Endometrial microvascular endothelial cells (primary cell): Measurements from ENCODE around the gene PTPRG. TPM values are rescaled to one million over a fixed set of nuclear protein-coding genes. Genes with fewer than 3 reads are reported as not detected.

Experiments
- in situ Hi-C: cut with HindIII; loops from 2 replicates; pipeline ENCODE4 v1.10.0; 2017; ENCODE audit warnings: low sequenced_read_pairs, low pct_unique_long_range_greater_than_20kb; ENCODE audit errors: inconsistent ontology term
- total RNA-seq: library from RNA; depleted of rRNA; stranded (reverse); fragments of >200 nt; gene quantifications from one replicate; pipeline ENCODE4 v1.2.3, GENCODE V29; 2015; ENCODE audit errors: inconsistent ontology term

PTPRG gene
- total RNA-seq, 1 donor from 2014 or later: 13.1 TPM

GRCh38 chr3:61765157-61765876 is 203.9 kb downstream of the PTPRG start:
- in situ Hi-C loops: no loop called here

- in situ Hi-C loops: no loop called here
Measured at GRCh38 chr3:61768284-61769037, 207.1 kb downstream of the PTPRG start.

DNA sequence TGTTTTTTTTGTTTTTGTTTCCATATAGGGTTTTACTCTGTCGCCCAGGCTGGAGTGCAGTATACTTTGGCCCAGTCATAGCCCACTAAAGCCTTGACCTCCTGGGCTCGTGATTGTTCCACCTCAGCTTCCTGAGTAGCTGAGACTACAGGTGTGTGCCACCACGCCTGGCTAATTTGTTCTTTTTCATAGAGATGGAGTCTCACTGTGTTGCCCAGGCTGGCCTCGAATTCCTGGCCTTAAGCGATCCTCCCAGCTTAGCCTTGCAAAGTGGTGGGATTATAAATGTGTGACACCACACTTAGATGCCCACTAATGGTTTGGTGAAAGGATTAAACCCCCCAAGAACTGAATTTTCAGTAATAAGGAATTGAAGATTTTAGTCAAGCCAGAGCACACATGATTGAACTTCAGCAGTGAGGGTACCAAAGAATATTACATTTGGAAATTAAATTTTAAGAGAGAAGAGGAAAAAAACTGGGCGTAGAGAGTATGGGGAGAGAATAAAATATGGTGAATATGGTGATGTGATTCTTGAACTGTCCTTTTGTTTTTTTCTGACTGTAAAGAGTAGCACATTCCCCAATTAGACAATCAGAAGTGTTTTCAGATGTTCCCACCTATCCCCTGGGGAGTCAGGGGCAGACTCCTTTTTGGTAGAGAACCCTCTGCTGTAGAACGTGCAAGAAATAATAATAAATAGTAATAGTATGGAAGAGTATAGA is 208.1 kb downstream of the PTPRG start:
- in situ Hi-C loops: no loop called here

- in situ Hi-C loops: no loop called here
Measured at GRCh38 chr3:61771976-61772375, 210.6 kb downstream of the PTPRG start.

DNA sequence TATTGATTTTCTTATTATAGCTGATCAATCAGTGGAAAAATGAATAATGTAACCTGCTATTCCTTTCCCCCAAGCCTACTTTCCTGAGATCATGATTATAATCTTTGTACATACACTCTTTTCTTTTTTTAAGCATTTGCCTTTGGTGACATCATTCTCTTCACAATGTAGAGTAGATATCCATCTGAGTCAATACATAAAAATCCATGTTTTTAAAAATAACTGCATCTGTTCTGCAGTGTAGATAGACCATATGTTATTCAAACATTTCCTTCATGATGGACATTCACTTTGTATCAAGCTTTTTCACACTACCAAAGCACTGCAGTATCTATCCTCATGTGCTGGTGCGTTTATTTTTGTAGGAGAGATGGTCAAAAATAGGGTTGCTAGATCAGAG is 211.1 kb downstream of the PTPRG start:
- in situ Hi-C loops: no loop called here

GRCh38 chr3:61774279-61774890 is 213.0 kb downstream of the PTPRG start:
- in situ Hi-C loops: no loop called here

- in situ Hi-C loops: no loop called here
Measured at GRCh38 chr3:61776390-61776789, 215.0 kb downstream of the PTPRG start.

DNA sequence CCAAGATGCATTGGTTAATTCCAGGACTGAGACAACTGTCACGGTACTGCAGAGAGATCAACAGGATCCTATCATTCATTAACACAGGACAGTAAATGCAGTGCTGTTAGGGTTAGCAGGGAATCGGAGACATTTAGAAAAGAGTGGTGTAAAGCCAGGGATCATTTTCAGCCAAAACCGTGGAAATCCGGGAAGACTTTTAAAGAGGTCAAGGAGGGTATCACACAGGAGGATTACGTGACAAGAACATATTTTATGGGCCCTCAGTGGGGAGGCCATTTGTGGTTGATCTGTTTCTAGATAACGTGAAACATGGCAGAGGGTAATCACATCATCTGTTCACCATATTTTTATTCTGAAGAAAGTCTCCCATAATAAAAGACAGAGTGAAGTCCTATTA is 216.1 kb downstream of the PTPRG start:
- in situ Hi-C loops: no loop called here

- in situ Hi-C loops: no loop called here
Measured at GRCh38 chr3:61778095-61778494, 216.7 kb downstream of the PTPRG start.

GRCh38 chr3:61780016-61780415 is 218.6 kb downstream of the PTPRG start:
- in situ Hi-C loops: no loop called here

DNA sequence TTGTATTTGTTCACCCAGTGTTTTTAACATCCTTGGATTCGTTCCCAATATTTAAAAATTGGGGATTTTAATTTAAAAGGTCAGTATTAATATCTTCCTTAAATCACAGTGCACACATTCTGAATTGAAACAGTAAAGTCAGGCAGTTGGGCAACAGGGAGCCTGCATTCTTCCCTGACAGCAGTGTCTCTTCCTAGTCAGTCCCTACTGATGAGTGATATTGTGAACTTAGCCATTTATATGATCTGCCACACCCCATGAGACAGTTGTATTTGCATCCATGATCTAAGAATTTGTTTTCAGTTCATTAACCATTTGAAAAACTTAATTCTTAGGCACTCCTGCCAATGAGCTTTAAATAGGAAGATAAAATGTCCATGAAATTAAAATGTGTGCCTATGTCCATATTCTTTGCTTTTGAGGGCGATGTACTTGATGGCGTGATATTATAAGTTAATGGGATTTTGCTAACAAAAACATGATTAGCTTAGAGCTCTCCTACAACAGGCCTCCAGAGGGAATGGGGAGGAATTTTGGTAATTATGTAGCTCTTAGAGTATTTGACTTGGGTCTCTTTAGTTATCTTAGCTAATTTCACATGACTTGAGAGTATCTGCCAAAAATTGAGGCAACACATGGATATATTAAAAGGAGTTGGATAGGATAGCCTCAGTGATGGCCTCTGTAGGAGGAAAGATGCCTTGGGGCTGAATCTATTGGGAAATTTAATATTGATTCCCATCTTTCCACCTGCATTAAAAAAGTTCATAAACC is 219.3 kb downstream of the PTPRG start:
- in situ Hi-C loops: no loop called here

- in situ Hi-C loops: no loop called here
Measured at GRCh38 chr3:61783993-61784718, 222.8 kb downstream of the PTPRG start.

GRCh38 chr3:61788623-61789507 is 227.5 kb downstream of the PTPRG start:
- in situ Hi-C loops: no loop called here

GRCh38 chr3:61789861-61790260 is 228.5 kb downstream of the PTPRG start:
- in situ Hi-C loops: no loop called here

GRCh38 chr3:61790411-61790810 is 229.0 kb downstream of the PTPRG start:
- in situ Hi-C loops: no loop called here

- in situ Hi-C loops: no loop called here
Measured at GRCh38 chr3:61793056-61793455, 231.7 kb downstream of the PTPRG start.

DNA sequence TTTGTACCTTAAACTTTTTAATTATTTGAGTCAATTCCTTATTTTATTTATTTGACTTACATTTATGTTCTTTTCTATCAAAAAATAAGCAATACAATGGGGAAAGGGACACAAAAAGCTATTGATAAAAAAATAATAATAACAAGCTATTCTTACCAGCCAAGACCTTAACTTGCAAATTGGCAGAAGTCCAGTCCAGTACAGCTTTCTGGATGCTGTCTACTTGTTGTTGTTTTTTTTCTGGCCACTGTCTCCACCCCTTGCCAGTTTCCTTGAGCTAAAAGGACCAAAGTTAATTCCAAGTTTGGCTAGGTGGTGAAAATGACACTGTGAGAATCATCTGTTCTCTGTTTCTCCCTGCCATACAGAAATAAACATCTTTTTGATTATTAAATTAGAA is 232.2 kb downstream of the PTPRG start:
- in situ Hi-C loops: no loop called here
